Caco-2 (cell line): ENCODE data around the gene NT5DC4. TPM values are rescaled to one million over a fixed set of nuclear protein-coding genes. Genes with fewer than 3 reads are reported as not detected.

Experiments used
- BruUV-seq: library from RNA; stranded (reverse); fragments of 400-500 nt; replicated peaks from 2 replicates; lab custom pipeline; 2021; lab: Mats Ljungman, UMichigan
- CTCF ChIA-PET: fragments of 300-600 bp; sonication (Branson Sonifier 250); formaldehyde crosslinking; loops from one replicate; lab custom pipeline; 2022; ENCODE audit warnings: antibody characterized with exemption; lab: Charles Lee
- POLR2A ChIA-PET: fragments of 300-600 bp; sonication (Branson Sonifier 250); formaldehyde crosslinking; loops from one replicate; lab custom pipeline; 2022; ENCODE audit warnings: antibody characterized with exemption; lab: Charles Lee
- DNase-seq, 2 experiments: peaks; one replicate each; pipeline versions ENCODE4 v3.0.0 to v3.0.0-alpha.2; 2020 to 2022
- H3K27me3 ChIP-seq: replicated peaks from 2 replicates; pipeline ENCODE4 v1.6.0; 2011; ENCODE audit warnings: low read length; ENCODE audit not compliant: control insufficient read depth, insufficient read depth
- H3K36me3 ChIP-seq: 2 replicates; pipeline ENCODE4 v1.5.1; 2011; ENCODE audit warnings: low read length; ENCODE audit not compliant: control insufficient read depth, insufficient read depth
- H3K4me1 ChIP-seq: fragments of 250-450 bp; sonication (Bioruptor Pico); 2 replicates; pipeline ENCODE4 v1.5.1; 2020; ENCODE audit warnings: mild to moderate bottlenecking
- H3K4me3 ChIP-seq: 2 replicates; pipeline ENCODE4 v1.5.1; 2011; ENCODE audit warnings: low read depth, mild to moderate bottlenecking, control low read depth, low read length
- H3K9me3 ChIP-seq: fragments of 250-450 bp; sonication (Bioruptor Pico); 2 replicates; pipeline ENCODE4 v1.5.1; 2020; ENCODE audit warnings: mild to moderate bottlenecking, moderate library complexity
- H3K27ac Mint-ChIP-seq: one replicate; pipeline ENCODE4 v1.8.0; 2022; ENCODE audit warnings: mixed read lengths; ENCODE audit not compliant: unreplicated experiment
- H3K27me3 Mint-ChIP-seq: one replicate; pipeline ENCODE4 v1.8.0; 2022; ENCODE audit warnings: mixed read lengths; ENCODE audit not compliant: insufficient read depth, unreplicated experiment
- H3K36me3 Mint-ChIP-seq: one replicate; pipeline ENCODE4 v1.8.0; 2022; ENCODE audit warnings: mild to moderate bottlenecking, mixed read lengths; ENCODE audit not compliant: insufficient read depth, unreplicated experiment
- H3K4me1 Mint-ChIP-seq: one replicate; pipeline ENCODE4 v1.8.0; 2022; ENCODE audit warnings: low read depth, mixed read lengths; ENCODE audit not compliant: unreplicated experiment
- H3K4me3 Mint-ChIP-seq: one replicate; pipeline ENCODE4 v1.8.0; 2022; ENCODE audit warnings: mild to moderate bottlenecking, moderate library complexity, mixed read lengths; ENCODE audit not compliant: unreplicated experiment
- H3K9me3 Mint-ChIP-seq: one replicate; pipeline ENCODE4 v1.8.0; 2022; ENCODE audit warnings: mixed read lengths; ENCODE audit not compliant: unreplicated experiment
- CTCF ChIP-seq, 2 experiments: fragments of 200-600 bp in 1 of 2; IDR thresholded peaks; 1 replicate in 1 of 2; 2 replicates in 1 of 2; pipeline versions ENCODE4 v1.5.1 to v1.8.0; 2011 to 2022; ENCODE audit warnings: antibody characterized with exemption in 1 of 2, control low read depth in 1 of 2, inconsistent platforms in 1 of 2, low read depth in 1 of 2, low read length in 1 of 2, mild to moderate bottlenecking in 1 of 2, moderate library complexity in 1 of 2; ENCODE audit not compliant: insufficient read depth in 1 of 2, severe bottlenecking in 1 of 2, unreplicated experiment in 1 of 2
- intact Hi-C: fragments of 100-400 bp; cut with micrococcal nuclease; formaldehyde crosslinking; loops from one replicate; pipeline ENCODE4 v1.10.0; 2022; ENCODE audit not compliant: unreplicated experiment
- total RNA-seq: library from RNA; stranded (reverse); gene quantifications from 2 replicates; pipeline ENCODE4 v1.2.3, GENCODE V29; 2022

NT5DC4 gene
- total RNA-seq, 1 experiment from 2014 or later, result 4.0 TPM

GRCh38 chr2:112722816-112723546 lies 2.2 kb downstream of the NT5DC4 start:
- BruUV-seq, result no TSS peak
- H3K4me1 ChIP-seq, result peaks cover 21% of the 10 kb centered on the region
- TF ChIP-seq CTCF (IDR thresholded peaks at IDR 0.05; ENCODE audit: insufficient read depth in 1 of 2, low read depth in 1 of 2, low read length in 1 of 2, severe bottlenecking in 1 of 2, unreplicated experiment in 1 of 2), result no peak
- DNase-seq, result no peak
- Mint-ChIP-seq H3K27me3 (peaks cover 3% of the 10 kb centered on the region), H3K4me1 (peaks cover 10% of the 10 kb centered on the region), H3K9me3 (no peaks in the 10 kb centered on the region), H3K36me3 (peaks cover 8% of the 10 kb centered on the region), H3K4me3 (no peak overlapping the region), H3K27ac (no peak overlapping the region)
- ChIA-PET POLR2A (no interaction called here), CTCF (interaction anchor here (0.6 kb wide), 1 partner anchor 121 kb away, joined by 3 read pairs; no protein-coding TSS in a partner anchor)
- intact Hi-C loops, result no loop called here
- H3K4me3 ChIP-seq, result no peak overlapping the region
- H3K9me3 ChIP-seq, result no peaks in the 10 kb centered on the region
- no peaks in the 10 kb centered on the region for H3K36me3 ChIP-seq
- no peaks in the 10 kb centered on the region for H3K27me3 ChIP-seq

GRCh38 chr2:112723547-112723940 lies 2.7 kb downstream of the NT5DC4 start:
- ChIA-PET POLR2A (no interaction called here), CTCF (interaction anchor here (0.6 kb wide), 1 partner anchor 121 kb away, joined by 3 read pairs; no protein-coding TSS in a partner anchor)
- Histone ChIP-seq H3K27me3 (no peaks in the 10 kb centered on the region), H3K4me1 (peaks cover 21% of the 10 kb centered on the region), H3K36me3 (no peaks in the 10 kb centered on the region), H3K9me3 (no peaks in the 10 kb centered on the region), H3K4me3 (no peak overlapping the region)
- BruUV-seq, result no TSS peak
- Mint-ChIP-seq H3K4me3 (no peak overlapping the region), H3K27ac (no peak overlapping the region), H3K9me3 (no peaks in the 10 kb centered on the region), H3K27me3 (peaks cover 3% of the 10 kb centered on the region), H3K4me1 (peaks cover 10% of the 10 kb centered on the region), H3K36me3 (peaks cover 8% of the 10 kb centered on the region)
- TF ChIP-seq CTCF (IDR thresholded peaks at IDR 0.05; ENCODE audit: insufficient read depth in 1 of 2, low read depth in 1 of 2, low read length in 1 of 2, severe bottlenecking in 1 of 2, unreplicated experiment in 1 of 2), result no peak
- DNase-seq, result no peak
- intact Hi-C loops, result no loop called here

- Histone ChIP-seq H3K9me3 (no peaks in the 10 kb centered on the region), H3K4me1 (peaks cover 21% of the 10 kb centered on the region), H3K36me3 (no peaks in the 10 kb centered on the region), H3K27me3 (no peaks in the 10 kb centered on the region), H3K4me3 (no peak overlapping the region)
- intact Hi-C loops, result no loop called here
- no peak for TF ChIP-seq CTCF (IDR thresholded peaks at IDR 0.05; ENCODE audit: insufficient read depth in 1 of 2, low read depth in 1 of 2, low read length in 1 of 2, severe bottlenecking in 1 of 2, unreplicated experiment in 1 of 2)
- BruUV-seq, result no TSS peak
- peaks cover 8% of the 10 kb centered on the region for H3K36me3 Mint-ChIP-seq
- no peaks in the 10 kb centered on the region for H3K9me3 Mint-ChIP-seq
- H3K4me1 Mint-ChIP-seq, result peaks cover 10% of the 10 kb centered on the region
- no peak overlapping the region for H3K4me3 Mint-ChIP-seq
- POLR2A ChIA-PET, result no interaction called here
- no peaks in the 10 kb centered on the region for H3K27me3 Mint-ChIP-seq
- no peak for DNase-seq
- CTCF ChIA-PET, result no interaction called here
- no peak overlapping the region for H3K27ac Mint-ChIP-seq
Observed at GRCh38 chr2:112723995-112724394, 3.2 kb downstream of the NT5DC4 start.
